ENCODE results near the gene KRT39. TPM values are rescaled to one million over a fixed set of nuclear protein-coding genes. Genes with fewer than 3 reads are reported as not detected.
"Not testable (repeated sequence)": the region's sequence is repeated elsewhere in the genome, so short reads cannot be mapped to it uniquely, and the experiment has no call there.

Gene KRT39
- total and polyA plus RNA-seq, 4 donors = not detected

GRCh38 chr17:40926341-40926740 lies 40.4 kb downstream of the KRT39 start:
- no peaks in the 10 kb centered on the region for H3K4me1 ChIP-seq (ENCODE audit: control insufficient read depth in 1 of 2, insufficient read depth in 2 of 2, low read length in 2 of 2)
- no peak overlapping the region for H3K4me3 ChIP-seq (ENCODE audit: low read length in 2 of 2)
- intact Hi-C loops (cut with DNase I) = no loop called here
- WGBS, 2 donors = 71 to 81% methylated on average over 8 of the region's 8 CpGs
- no peaks in the 10 kb centered on the region for H3K9me3 ChIP-seq (ENCODE audit: control insufficient read depth, low read length)
- no peak for ATAC-seq (ENCODE audit: low FRiP score)
- no peak for DNase-seq
- no peaks in the 10 kb centered on the region for H3K27me3 ChIP-seq (ENCODE audit: control insufficient read depth in 1 of 2, insufficient read depth in 2 of 2, low read length in 1 of 2)
- H3K27ac ChIP-seq (ENCODE audit: low read depth in 1 of 2, low read length in 2 of 2) = no peak overlapping the region
- H3K36me3 ChIP-seq (ENCODE audit: control insufficient read depth in 1 of 2, insufficient read depth in 2 of 2, low read length in 1 of 2) = no peaks in the 10 kb centered on the region

- Histone ChIP-seq H3K27me3 (ENCODE audit: control insufficient read depth in 1 of 2, insufficient read depth in 2 of 2, low read length in 1 of 2) (no peaks in the 10 kb centered on the region), H3K4me3 (ENCODE audit: low read length in 2 of 2) (no peak overlapping the region), H3K36me3 (ENCODE audit: control insufficient read depth in 1 of 2, insufficient read depth in 2 of 2, low read length in 1 of 2) (no peaks in the 10 kb centered on the region), H3K27ac (ENCODE audit: low read depth in 1 of 2, low read length in 2 of 2) (no peak overlapping the region), H3K4me1 (ENCODE audit: control insufficient read depth in 1 of 2, insufficient read depth in 2 of 2, low read length in 2 of 2) (no peaks in the 10 kb centered on the region), H3K9me3 (ENCODE audit: control insufficient read depth, low read length) (no peaks in the 10 kb centered on the region)
- 43 to 48% methylated on average over 2 of the region's 2 CpGs for WGBS, 2 donors
- ATAC-seq (ENCODE audit: low FRiP score) (peak; percentile 76), DNase-seq (peak in 1 of 2 donors; percentile 86)
- intact Hi-C loops (cut with DNase I) = no loop called here
These were observed 44.5 kb downstream of the KRT39 start for GRCh38 chr17:40922239-40922638.

- no peak overlapping the region for H3K4me3 ChIP-seq (ENCODE audit: low read length in 2 of 2)
- no peaks in the 10 kb centered on the region for H3K36me3 ChIP-seq (ENCODE audit: control insufficient read depth in 1 of 2, insufficient read depth in 2 of 2, low read length in 1 of 2)
- no peaks in the 10 kb centered on the region for H3K27me3 ChIP-seq (ENCODE audit: control insufficient read depth in 1 of 2, insufficient read depth in 2 of 2, low read length in 1 of 2)
- WGBS, 2 donors = 89 to 95% methylated on average over 2 of the region's 2 CpGs
- no peaks in the 10 kb centered on the region for H3K9me3 ChIP-seq (ENCODE audit: control insufficient read depth, low read length)
- ATAC-seq (ENCODE audit: low FRiP score) = no peak
- intact Hi-C loops (cut with DNase I) = no loop called here
- no peak overlapping the region for H3K27ac ChIP-seq (ENCODE audit: low read depth in 1 of 2, low read length in 2 of 2)
- no peaks in the 10 kb centered on the region for H3K4me1 ChIP-seq (ENCODE audit: control insufficient read depth in 1 of 2, insufficient read depth in 2 of 2, low read length in 2 of 2)
- DNase-seq = no peak
These were observed 45.7 kb downstream of the KRT39 start for GRCh38 chr17:40921026-40921425.

- ATAC-seq (ENCODE audit: low FRiP score); H3K4me1 ChIP-seq (ENCODE audit: control insufficient read depth in 1 of 2, insufficient read depth in 2 of 2, low read length in 2 of 2); H3K27ac ChIP-seq (ENCODE audit: low read depth in 1 of 2, low read length in 2 of 2); DNase-seq; H3K27me3 ChIP-seq (ENCODE audit: control insufficient read depth in 1 of 2, insufficient read depth in 2 of 2, low read length in 1 of 2); H3K36me3 ChIP-seq (ENCODE audit: control insufficient read depth in 1 of 2, insufficient read depth in 2 of 2, low read length in 1 of 2); H3K9me3 ChIP-seq (ENCODE audit: control insufficient read depth, low read length); H3K4me3 ChIP-seq (ENCODE audit: low read length in 2 of 2): not testable (repeated sequence)
- 97% methylated on average over 2 of the region's 2 CpGs for WGBS, 2 donors
- intact Hi-C loops (cut with DNase I) = loop anchor here in 1 of 2 donors (10.0 kb wide), 1 partner anchor 408 kb away; no protein-coding TSS in a partner anchor
These were observed 49.6 kb downstream of the KRT39 start for GRCh38 chr17:40917116-40917515.

- H3K4me1 ChIP-seq (ENCODE audit: control insufficient read depth in 1 of 2, insufficient read depth in 2 of 2, low read length in 2 of 2) = no peaks in the 10 kb centered on the region
- ATAC-seq (ENCODE audit: low FRiP score) (no peak), DNase-seq (no peak)
- H3K4me3 ChIP-seq (ENCODE audit: low read length in 2 of 2) = no peak overlapping the region
- H3K36me3 ChIP-seq (ENCODE audit: control insufficient read depth in 1 of 2, insufficient read depth in 2 of 2, low read length in 1 of 2) = no peaks in the 10 kb centered on the region
- H3K9me3 ChIP-seq (ENCODE audit: control insufficient read depth, low read length) = no peaks in the 10 kb centered on the region
- 40 to 43% methylated on average over 1 of the region's 1 CpG for WGBS, 2 donors
- H3K27me3 ChIP-seq (ENCODE audit: control insufficient read depth in 1 of 2, insufficient read depth in 2 of 2, low read length in 1 of 2) = no peaks in the 10 kb centered on the region
- intact Hi-C loops (cut with DNase I) = loop anchor here in 1 of 2 donors (10.0 kb wide), 1 partner anchor 408 kb away; no protein-coding TSS in a partner anchor
- H3K27ac ChIP-seq (ENCODE audit: low read depth in 1 of 2, low read length in 2 of 2) = no peak overlapping the region
These were observed 50.4 kb downstream of the KRT39 start for GRCh38 chr17:40916366-40916765.

GRCh38 chr17:40915721-40916256 lies 51.0 kb downstream of the KRT39 start:
- no peaks in the 10 kb centered on the region for H3K27me3 ChIP-seq (ENCODE audit: control insufficient read depth in 1 of 2, insufficient read depth in 2 of 2, low read length in 1 of 2)
- intact Hi-C loops (cut with DNase I) = loop anchor here in 1 of 2 donors (10.0 kb wide), 1 partner anchor 409 kb away; no protein-coding TSS in a partner anchor

GRCh38 chr17:40915199-40915661 lies 51.5 kb downstream of the KRT39 start:
- ATAC-seq (ENCODE audit: low FRiP score) = no peak
- 75% methylated on average over 3 of the region's 3 CpGs for WGBS, 2 donors

More at GRCh38 chr17:40915721-40916256, 51.0 kb downstream of the KRT39 start:
- no peak for DNase-seq
- no peak overlapping the region for H3K4me3 ChIP-seq (ENCODE audit: low read length in 2 of 2)
- no peaks in the 10 kb centered on the region for H3K4me1 ChIP-seq (ENCODE audit: control insufficient read depth in 1 of 2, insufficient read depth in 2 of 2, low read length in 2 of 2)
- H3K36me3 ChIP-seq (ENCODE audit: control insufficient read depth in 1 of 2, insufficient read depth in 2 of 2, low read length in 1 of 2) = no peaks in the 10 kb centered on the region
- H3K27ac ChIP-seq (ENCODE audit: low read depth in 1 of 2, low read length in 2 of 2) = no peak overlapping the region
- no peak for ATAC-seq (ENCODE audit: low FRiP score)
- WGBS, 2 donors = 50 to 53% methylated on average over 2 of the region's 2 CpGs
- H3K9me3 ChIP-seq (ENCODE audit: control insufficient read depth, low read length) = no peaks in the 10 kb centered on the region

GRCh38 chr17:40914075-40914855 lies 52.5 kb downstream of the KRT39 start:
- Histone ChIP-seq H3K27ac (ENCODE audit: low read depth in 1 of 2, low read length in 2 of 2) (no peak overlapping the region), H3K27me3 (ENCODE audit: control insufficient read depth in 1 of 2, insufficient read depth in 2 of 2, low read length in 1 of 2) (no peaks in the 10 kb centered on the region), H3K4me1 (ENCODE audit: control insufficient read depth in 1 of 2, insufficient read depth in 2 of 2, low read length in 2 of 2) (peaks cover 0 to 7% of the 10 kb centered on the region in 2 donors), H3K4me3 (ENCODE audit: low read length in 2 of 2) (no peak overlapping the region), H3K9me3 (ENCODE audit: control insufficient read depth, low read length) (no peaks in the 10 kb centered on the region), H3K36me3 (ENCODE audit: control insufficient read depth in 1 of 2, insufficient read depth in 2 of 2, low read length in 1 of 2) (no peaks in the 10 kb centered on the region)
- 74 to 95% methylated on average over 3 of the region's 3 CpGs for WGBS, 2 donors
- ATAC-seq (ENCODE audit: low FRiP score) (no peak), DNase-seq (no peak)
- intact Hi-C loops (cut with DNase I) = loop anchor here in 1 of 2 donors (10.0 kb wide), 1 partner anchor 411 kb away; no protein-coding TSS in a partner anchor

More at GRCh38 chr17:40915199-40915661, 51.5 kb downstream of the KRT39 start:
- Histone ChIP-seq H3K36me3 (ENCODE audit: control insufficient read depth in 1 of 2, insufficient read depth in 2 of 2, low read length in 1 of 2) (no peaks in the 10 kb centered on the region), H3K4me1 (ENCODE audit: control insufficient read depth in 1 of 2, insufficient read depth in 2 of 2, low read length in 2 of 2) (peaks cover 0 to 3% of the 10 kb centered on the region in 2 donors), H3K27ac (ENCODE audit: low read depth in 1 of 2, low read length in 2 of 2) (no peak overlapping the region), H3K4me3 (ENCODE audit: low read length in 2 of 2) (no peak overlapping the region), H3K9me3 (ENCODE audit: control insufficient read depth, low read length) (no peaks in the 10 kb centered on the region), H3K27me3 (ENCODE audit: control insufficient read depth in 1 of 2, insufficient read depth in 2 of 2, low read length in 1 of 2) (no peaks in the 10 kb centered on the region)
- intact Hi-C loops (cut with DNase I) = loop anchor here in 1 of 2 donors (10.0 kb wide), 1 partner anchor 410 kb away; no protein-coding TSS in a partner anchor
- DNase-seq = no peak
